DMS53 treated with DMSO at 0.1 percent for 48 hours (cell line): ENCODE data around the gene NTRK2.

Source experiments
- DNase-seq: peaks from one replicate; lab custom pipeline; 2025; ENCODE audit not compliant: unreplicated experiment; lab: John Stamatoyannopoulos, UW

Gene NTRK2

DNA sequence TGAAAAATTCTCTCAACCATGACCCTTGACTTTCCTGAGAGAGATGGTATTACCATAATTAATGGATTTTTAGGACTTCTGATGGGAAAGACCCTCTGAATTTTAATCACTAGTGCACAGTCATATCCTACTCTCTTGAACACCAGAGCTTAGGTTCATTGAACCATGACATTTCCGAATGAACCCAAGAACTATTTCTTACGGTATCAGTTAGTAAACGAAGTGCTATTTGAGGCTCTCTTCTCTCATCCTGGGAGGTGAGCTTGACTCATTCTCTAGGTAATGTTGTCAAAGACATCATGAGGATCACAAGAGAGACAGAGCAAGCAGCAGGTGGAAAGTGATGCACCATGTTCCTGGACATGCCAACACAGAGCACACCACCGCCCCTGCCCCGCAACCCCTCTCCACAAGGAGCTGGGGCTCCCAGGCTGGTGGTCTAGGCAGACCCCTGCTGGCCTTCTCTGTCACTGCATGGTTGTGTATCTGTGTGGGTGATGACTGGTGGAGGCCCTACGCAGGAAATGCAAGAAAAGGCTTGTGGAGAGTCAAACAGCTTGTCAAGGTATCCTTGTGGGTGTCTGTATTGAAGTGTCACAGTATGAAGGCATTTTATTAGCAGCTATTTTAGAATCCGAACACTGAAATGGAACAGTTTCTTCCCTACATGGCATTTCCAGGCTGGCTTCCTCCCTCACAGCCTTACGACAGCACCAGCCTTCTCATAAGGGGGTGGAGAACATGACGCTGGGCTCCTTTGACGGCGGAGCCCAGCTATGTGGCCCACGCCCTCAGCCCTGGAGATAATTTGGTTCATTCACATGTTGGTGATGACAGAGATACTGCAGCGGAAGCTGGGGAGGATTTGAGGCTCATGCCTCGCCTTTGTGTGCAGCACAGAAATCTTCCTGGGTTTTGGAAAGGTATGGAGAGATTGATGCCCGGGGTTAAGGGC is 297.6 kb downstream of the NTRK2 start:
- no peak for DNase-seq

DNA sequence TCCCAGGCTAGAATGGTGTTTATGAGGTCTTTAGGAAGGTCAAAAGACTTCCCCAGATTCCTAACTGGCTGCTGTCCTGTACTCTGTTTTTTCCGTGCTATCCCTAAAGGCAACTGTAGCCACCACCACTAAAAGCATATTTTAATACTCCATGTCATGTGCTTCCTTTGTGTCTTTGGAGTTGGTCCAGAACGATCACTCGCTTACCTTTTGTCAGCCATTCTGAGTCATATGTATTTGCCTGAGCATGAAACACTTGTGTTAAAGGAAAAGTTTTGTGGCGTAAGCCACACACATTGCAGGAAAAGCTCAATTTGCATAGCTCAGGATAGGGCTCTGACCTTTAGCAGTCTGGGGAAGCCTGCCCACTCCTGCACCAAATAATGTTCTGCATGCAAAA is 299.6 kb downstream of the NTRK2 start:
- DNase-seq: no peak

DNA sequence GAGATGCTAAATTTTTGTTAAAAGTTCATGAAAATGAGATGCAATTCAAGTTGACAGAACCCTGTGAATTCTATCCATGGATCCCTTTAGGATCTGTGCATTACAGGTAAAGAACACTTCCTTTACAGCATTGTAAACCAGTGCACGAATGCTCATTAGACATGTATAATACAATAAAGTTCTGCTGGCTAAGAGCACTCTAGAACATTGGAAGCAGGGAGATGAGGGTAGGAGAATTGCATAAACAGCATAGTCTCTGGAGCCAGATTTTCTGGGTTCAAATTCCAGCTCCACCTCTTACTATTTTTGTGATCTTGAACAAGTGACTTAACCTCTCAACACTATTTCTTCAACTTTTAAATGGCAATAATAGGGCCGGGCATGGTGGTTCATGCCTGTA is 300.2 kb downstream of the NTRK2 start:
- no peak for DNase-seq

DNA sequence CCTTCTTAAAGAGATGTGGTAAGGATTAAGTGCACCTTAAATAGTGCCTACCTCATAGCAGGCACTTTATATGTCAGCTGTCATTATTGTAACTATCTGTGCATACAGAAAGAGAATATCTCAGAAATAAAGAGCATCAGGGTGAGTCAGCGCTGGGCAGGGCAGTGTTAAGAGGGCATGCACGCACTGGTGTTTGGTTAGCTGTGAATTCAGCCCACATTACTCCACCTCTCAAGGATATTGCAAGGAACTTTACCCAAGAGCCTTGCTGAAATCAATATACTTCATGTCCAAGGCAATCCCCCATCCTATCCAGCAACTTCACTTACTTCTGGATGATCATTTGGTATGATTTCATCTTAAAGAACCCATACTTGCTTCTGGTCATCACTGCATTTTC is 300.9 kb downstream of the NTRK2 start:
- no peak for DNase-seq

DNA sequence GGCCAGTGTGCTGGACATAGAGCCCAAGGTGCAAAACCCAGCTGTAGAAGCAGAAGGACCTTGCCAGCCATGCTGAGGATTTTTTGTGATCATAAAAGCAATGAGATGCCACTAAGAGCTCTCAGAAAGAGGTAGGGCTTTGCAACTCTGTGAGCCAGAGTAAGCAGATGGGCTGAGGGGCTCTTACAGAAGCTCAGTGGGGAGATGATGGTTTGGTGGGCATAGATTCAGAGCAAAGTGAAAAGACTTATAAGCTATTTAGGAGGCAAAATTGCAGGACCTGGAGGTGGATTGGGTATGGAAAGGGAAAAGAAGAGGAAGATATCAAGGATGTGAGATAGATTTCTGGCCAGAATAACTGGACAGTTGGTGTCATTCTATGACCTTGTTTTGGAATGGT is 302.0 kb downstream of the NTRK2 start:
- no peak for DNase-seq

DNA sequence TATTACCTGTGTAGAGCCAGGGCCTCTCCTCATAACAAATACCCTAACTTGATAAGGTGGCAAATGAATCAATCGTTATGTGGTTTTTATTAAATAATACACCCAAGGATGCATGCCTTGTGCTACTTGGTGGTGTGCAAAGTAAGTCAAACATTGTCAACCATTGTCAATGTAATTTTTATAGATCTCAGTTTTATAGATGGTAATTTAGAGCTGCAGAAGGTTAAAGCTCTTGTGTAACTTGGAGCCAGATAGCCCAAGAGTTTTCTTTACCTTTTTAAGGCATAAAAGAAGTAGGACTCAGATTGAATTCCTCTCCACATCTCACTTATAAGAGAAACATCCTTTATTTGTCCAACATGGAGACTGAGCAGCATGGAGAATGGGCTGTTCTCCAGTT is 304.7 kb downstream of the NTRK2 start:
- DNase-seq: no peak

DNA sequence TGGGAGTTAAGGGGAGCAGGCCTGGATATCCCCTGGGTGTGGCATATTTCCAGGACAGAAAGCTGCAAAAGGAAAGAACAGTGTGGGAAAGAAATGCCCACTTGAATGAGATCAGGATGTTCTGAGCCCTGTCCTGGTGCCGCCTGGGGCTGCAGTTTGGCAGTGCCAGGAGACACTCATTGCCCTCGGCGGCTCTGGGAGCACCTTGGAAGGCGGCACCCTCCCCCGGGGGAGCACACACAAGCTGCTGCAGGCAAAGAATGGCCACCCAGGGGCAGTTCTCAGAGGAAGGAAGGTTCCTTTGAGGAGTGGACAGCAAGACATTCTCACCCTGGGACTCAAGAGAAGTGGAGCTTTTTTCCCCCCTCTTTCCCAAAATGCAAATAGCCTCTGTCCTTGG is 305.3 kb downstream of the NTRK2 start:
- DNase-seq: no peak

DNA sequence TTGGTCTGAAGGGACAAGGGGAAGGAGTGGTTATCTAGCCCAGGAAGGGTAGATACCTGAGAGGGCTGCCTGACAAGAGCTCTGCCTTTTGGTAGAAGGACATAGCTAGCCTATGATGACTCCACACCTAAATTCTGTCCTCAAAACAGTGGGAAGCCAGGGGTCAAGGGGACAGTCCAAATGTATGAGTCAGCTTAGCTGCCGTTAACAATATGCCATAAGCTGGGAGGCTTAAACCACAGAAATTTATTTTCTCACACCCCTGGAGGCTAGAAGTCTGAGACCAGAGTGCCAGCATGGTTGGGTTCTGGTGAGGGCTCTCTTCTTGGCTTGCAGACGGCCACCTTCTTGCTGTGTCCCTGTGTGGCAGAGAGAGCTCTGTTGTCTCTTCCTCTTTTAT is 306.4 kb downstream of the NTRK2 start:
- DNase-seq: no peak

DNA sequence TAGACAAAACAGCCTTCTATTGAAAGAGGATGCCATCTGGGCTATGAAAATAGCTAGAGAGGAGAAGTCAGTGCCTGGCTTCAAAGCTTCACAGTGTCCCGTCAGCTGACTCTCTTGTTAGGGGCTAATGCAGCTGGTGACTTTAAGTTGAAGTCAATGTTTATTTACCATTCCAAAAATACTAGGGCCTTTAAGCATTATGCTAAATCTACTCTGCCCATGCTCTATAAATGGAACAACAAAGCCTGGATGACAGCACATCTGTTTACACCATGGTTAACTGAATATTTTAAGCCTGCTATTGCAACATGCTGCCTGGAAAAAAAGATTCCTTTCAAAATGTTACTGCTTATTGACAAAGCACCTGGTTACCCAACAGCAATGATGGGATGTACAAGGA is 309.1 kb downstream of the NTRK2 start:
- no peak for DNase-seq

DNA sequence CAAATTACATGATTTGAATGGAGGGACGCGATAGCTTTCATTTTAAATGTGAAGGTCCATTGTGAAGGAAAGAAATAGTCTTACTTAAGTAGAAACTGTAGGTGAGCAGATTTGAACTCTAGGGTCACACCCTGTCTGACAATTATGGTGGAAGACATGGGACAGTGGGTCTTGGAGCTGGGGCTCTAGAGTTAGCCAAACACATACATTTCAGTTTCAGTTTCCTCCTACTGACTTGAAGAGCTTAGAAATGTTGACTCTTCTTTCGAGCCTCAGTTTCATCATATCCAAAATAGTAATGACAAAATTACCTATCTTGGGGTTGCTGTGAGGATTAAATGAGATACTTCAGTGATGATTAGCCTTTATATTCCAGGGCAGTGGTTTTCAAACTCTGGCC is 314.2 kb downstream of the NTRK2 start:
- no peak for DNase-seq

DNA sequence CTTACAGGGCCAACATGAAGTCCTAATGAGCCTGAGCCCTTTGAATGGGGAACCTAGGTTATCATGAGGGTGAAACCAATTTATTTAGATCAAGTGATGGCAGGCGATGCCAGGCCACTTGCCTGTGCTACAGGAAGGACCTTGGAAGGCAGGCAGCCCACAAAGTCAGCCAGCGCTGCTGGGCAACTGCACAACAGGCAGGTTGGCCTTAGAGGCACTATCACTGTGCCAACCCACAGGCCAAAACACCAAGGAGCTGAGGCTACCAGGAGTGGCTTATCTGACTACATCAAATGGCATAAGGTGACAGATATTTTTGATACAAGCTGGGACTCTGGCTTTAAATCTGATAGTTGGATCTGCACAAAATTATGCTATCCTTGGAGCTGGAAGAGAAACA is 319.1 kb downstream of the NTRK2 start:
- no peak for DNase-seq

DNA sequence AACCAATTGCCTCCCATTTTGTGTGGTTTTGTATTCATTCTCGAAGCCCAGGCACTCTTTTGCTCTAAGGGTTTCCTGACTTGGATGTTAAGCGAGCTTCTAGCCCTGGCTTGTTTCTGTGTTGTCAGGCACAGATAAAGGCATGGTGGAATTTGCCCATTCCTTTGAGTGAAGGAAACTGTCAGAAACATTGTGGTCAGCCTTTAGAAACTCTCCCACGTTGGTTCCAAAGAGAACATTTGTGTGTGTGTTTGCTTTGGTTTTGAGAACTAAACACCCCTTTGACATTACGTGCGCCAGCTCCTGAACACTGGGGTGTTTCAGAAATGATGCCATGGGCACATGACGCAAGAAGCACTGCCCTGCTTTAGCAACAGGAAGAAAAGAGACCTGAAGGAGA is 320.9 kb downstream of the NTRK2 start:
- no peak for DNase-seq

DNA sequence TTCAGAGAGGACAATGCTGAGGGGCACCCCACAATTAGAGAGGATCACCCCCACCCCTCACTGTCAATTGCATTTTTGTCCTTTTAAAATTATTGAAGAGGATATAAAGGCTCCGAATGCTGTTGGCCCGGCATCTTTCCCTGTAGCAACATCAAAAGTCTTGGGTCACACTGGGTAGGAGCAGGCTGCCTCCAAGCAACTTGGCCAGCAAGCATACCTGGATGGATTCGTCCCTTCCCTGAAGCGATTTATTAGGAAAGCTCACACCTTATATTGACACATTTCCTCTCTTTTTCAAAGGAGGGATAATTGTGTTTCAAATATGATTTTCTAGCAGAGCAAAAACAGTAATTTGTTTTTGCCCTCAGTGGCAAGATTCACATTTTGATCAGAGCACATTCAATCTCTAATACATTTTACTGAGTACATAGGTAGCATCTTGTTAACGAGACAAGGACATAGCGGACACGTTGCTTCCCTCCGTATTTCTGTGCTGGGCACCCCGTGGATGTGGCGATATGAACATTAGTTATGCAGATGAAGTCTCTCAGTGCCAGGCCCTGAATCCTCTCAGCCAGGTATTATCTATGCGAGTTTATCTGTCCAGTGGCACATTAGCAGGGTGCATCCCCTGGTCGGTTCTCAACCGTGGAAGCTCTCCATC is 321.5 kb downstream of the NTRK2 start:
- no peak for DNase-seq

DNA sequence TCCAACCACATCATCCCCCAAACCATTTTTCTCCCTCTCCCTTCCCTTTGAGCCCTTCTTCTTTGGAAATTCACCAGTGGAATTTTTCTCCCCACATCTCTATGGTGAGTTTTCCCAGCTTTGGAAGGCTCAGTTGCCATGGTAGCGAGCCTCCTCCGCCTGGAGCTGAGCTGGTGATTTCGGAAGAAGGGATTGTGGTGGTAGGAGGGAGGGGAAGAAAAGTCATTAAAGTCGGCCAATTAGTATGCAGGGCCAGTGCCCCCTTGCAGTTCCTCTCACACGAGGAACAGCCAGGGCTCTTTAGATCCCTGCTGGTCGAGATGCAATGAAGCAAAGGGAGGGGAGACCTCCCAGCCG is 322.0 kb downstream of the NTRK2 start:
- DNase-seq: no peak

DNA sequence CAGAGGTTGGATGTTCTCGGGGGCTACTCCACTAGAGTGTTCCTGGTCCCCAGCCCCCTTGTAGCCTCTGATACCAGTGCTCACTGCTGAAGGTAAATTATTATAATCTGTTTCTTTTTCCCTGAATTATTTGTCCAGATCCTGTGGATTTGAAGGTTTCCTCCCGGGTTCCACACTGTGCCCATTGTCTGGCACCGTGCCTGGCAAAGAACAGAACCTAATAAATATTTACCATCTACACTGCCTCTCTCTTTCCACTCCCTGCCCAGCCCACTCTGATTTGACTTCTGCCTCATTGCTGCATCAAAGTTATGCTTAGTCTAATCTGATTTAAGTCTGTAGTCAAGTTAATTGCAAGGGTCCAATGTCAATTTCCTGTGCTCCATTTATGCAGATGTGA is 322.9 kb downstream of the NTRK2 start:
- no peak for DNase-seq

DNA sequence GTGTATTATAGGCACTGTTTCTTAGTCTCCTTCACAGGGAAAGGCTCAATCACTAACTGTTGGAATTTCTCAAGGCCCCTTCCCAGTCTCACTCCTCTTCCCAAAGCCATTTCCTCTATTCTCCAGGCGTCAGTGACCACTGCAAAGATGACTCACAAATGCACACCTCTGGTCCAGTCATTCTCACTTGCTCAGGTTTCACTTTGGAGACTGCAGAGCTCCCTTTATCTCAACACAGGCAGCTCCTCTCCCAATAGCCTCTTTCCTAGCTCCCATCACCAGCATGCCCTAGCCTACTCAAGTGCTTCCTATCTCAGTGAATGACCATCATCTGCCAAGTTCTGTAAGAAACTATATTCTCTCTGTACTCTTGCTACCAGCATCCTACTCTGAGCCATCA is 323.6 kb downstream of the NTRK2 start:
- DNase-seq: no peak

DNA sequence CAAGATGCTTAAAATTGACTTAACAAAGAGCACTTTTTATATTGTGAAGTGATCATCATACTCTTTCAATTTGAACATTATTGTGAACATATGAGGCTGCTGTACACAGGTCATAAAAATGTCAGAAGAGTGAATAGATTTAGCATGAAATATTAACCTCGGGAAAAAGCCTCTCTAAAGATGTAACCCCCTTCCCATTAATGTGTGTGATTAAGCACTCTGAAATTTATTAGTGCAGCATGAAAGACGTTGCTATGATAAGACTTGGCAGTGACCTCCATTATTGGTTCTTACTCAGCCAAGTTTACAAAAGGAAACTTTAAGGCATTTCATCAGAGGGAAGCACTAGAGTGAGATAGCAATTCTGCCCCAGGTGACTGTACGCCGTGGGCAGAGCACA is 326.5 kb downstream of the NTRK2 start:
- no peak for DNase-seq

DNA sequence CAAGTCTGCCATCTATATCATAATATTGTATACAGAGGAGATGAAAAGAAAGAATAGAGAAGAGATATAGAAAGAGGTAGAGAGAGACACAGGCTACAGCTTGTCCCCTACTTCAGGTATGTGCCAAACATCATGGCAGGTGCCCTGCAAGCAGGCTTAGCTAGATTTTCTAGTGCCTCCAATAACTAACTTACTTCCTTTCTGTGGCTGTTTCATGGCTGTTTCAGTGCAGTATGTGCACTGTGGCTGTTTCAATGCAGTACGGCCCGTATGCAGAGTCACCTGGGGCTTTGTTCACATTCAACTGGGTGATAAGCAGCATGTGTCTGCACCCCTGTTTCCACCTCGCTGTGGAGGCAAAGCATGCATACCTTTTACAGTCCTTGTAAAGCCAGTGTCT is 327.2 kb downstream of the NTRK2 start:
- no peak for DNase-seq

DNA sequence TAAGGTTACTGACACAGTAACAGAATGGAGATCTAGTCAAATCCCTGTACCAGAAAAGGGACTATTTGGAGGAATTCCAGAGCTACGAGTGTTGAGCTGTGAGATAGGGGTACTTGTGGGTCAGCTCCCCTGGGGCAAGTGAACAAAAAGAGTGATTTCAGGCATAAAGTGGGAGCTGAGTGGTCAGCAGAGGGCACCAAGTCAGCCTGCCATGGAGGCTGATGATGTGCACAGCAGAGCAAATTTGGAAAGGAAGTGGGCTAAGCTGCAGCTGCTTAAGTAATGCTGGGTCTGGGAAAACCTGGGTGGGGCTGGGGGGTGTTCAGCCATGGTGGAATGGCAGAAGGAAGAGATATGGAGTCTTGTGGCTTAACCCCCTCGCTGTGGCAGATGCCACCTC is 327.9 kb downstream of the NTRK2 start:
- no peak for DNase-seq

DNA sequence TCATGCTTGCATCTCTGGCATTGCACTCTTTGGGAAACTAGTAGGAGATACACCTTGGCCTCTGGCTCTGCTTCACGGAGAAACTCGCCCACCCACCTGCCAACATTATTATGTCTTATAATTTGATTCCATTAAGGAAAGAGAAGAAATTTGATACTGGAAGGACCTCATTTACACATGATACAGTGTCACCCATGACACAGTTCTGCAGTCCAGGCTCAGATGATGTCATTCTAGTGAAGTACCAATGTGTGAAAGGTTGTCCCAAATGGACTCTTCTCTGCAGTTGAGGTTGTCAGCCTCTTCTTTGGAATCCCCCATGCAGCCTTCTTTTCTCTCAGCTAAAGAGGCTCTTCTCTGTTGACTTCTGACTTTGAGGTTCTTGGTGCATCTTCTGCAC is 329.1 kb downstream of the NTRK2 start:
- no peak for DNase-seq

DNA sequence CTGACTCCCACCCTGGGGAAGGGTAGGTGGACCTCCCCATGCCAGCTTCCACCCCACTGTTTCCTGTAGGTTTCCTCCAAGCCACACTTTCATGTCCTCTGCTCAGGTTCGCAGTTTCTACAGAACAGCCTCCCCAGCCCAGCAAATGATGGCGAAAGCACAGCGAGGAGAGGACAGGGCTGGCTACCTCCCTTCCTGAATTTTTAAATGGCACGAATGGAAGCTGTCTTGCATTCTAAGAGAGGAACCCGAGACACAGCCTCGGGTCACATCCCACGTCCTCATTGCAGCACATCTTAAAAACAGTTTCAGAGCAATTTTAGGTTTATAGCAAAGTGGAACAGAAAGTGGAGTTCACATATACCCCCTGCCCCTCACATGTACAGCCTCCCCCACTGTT is 330.3 kb downstream of the NTRK2 start:
- DNase-seq: no peak

DNA sequence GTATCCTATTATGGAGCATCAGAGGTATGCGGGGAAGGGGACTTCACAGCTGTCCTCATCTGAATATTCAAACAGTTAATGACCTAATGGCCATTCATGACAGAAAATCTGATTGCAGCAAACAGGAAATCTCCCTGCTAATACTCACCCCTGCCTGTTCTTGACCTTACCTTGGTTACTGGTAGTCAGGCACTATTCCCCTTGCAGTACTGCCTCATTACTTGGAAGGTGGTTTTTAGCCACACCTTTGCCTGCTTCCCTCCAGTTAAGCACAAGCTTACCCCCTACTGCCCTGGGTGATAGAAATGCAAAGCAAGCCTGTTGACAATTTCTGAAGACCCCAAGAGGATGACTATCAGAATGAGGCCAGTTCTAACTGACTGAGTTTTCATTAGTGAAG is 332.4 kb downstream of the NTRK2 start:
- no peak for DNase-seq
